ENCODE measurements around the gene OTX1. TPM values are rescaled to one million over a fixed set of nuclear protein-coding genes. Genes with fewer than 3 reads are reported as not detected.

OTX1 gene
- total RNA-seq, 2 experiments from 2014 or later = not detected

DNA sequence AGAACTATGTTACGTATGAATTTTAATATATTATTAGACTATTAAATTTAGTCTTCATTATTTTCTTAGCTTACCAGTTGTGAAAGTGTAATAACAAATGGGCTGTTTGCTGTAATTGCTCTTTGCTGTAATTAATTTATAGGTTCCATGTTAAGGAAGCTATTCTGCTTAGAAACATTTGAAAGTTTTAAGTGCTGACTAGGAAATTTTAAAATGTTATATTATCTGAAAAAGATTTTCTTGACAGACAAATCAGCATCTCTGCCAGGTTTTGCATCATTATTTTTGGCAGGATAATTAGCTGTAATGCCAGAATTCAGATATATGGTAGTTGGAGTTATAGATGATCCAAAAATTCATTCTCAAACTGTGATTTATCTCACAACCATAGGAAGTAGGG, 42.2 kb downstream of the OTX1 start:
- ATAC-seq (no peak), DNase-seq (no peak)
- Mint-ChIP-seq H3K36me3 (ENCODE audit: low read depth) (no peaks in the 10 kb centered on the region), H3K9me3 (ENCODE audit: low read depth) (peaks cover 3% of the 10 kb centered on the region), H3K27me3 (peaks cover 11% of the 10 kb centered on the region), H3K4me3 (no peak overlapping the region), H3K27ac (no peak overlapping the region), H3K4me1 (no peaks in the 10 kb centered on the region)
- CTCF ChIA-PET = interaction anchor here (1.2 kb wide), 1 partner anchor 10 kb away, joined by 3 read pairs; no protein-coding TSS in a partner anchor
- POLR2A ChIA-PET = no interaction called here
- intact Hi-C loops (cut with DNase I, micrococcal nuclease) = no loop called here

DNA sequence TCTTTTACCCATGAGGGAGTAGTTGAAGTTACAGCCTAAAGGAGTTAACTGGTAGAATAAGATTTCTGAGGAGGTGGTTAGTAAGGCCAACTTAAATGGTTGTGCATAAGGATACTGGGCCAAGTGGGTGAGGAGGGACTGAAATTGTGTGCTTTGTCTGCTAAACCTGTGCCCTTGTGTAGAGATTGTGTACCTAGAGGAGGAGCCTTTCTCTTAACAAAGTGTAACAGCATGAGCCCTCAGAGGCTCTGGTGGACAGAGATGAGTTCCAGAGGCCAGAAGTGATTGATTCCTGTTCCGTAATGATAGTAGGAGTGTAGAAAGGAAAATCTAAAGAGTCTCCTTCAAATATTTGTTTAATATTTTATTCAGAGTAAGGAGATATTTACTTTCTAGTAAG, 42.9 kb downstream of the OTX1 start:
- DNase-seq (no peak), ATAC-seq (no peak)
- intact Hi-C loops (cut with DNase I, micrococcal nuclease) = no loop called here
- Mint-ChIP-seq H3K36me3 (ENCODE audit: low read depth) (no peaks in the 10 kb centered on the region), H3K27ac (no peak overlapping the region), H3K9me3 (ENCODE audit: low read depth) (peaks cover 3% of the 10 kb centered on the region), H3K27me3 (peaks cover 11% of the 10 kb centered on the region), H3K4me3 (no peak overlapping the region), H3K4me1 (no peaks in the 10 kb centered on the region)
- ChIA-PET POLR2A (no interaction called here), CTCF (no interaction called here)

GRCh38 chr2:63096491-63096890, 45.9 kb downstream of the OTX1 start:
- Mint-ChIP-seq H3K27me3 (peaks cover 9% of the 10 kb centered on the region), H3K9me3 (ENCODE audit: low read depth) (no peaks in the 10 kb centered on the region), H3K4me3 (no peak overlapping the region), H3K36me3 (ENCODE audit: low read depth) (no peaks in the 10 kb centered on the region), H3K27ac (no peak overlapping the region), H3K4me1 (no peaks in the 10 kb centered on the region)
- no peak for ATAC-seq
- intact Hi-C loops (cut with DNase I, micrococcal nuclease) = no loop called here
- ChIA-PET CTCF (no interaction called here), POLR2A (no interaction called here)
- DNase-seq = no peak

DNA sequence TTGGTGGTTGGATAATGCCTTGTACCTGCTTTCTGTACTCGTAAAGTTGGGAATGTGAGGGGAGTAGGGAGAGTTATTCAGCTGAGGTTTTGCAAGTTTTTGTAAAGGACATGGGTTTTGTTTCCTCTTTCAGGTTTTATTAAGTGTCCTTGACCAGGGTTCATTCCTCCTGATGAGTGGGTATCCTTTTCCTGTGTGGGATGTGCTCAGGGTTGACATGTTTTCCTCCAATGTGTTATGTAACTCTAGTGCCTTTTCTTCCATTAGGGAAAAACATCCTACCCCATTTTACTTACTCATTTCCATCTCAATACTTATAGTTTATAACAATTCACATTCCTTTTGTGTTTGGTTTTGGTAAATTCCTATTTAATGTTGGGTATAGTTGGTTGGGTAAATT, 48.4 kb downstream of the OTX1 start:
- ATAC-seq (no peak), DNase-seq (no peak)
- H3K4me1 Mint-ChIP-seq = no peaks in the 10 kb centered on the region
- H3K27me3 Mint-ChIP-seq = peaks cover 4% of the 10 kb centered on the region
- H3K4me3 Mint-ChIP-seq = no peak overlapping the region
- ChIA-PET CTCF (interaction anchor here (0.6 to 0.9 kb wide), 2 partner anchors 369 to 468 kb away, joined by 3 read pairs; no protein-coding TSS in a partner anchor), POLR2A (no interaction called here)
- H3K36me3 Mint-ChIP-seq (ENCODE audit: low read depth) = no peaks in the 10 kb centered on the region
- peaks cover 11% of the 10 kb centered on the region for H3K9me3 Mint-ChIP-seq (ENCODE audit: low read depth)
- intact Hi-C loops (cut with DNase I, micrococcal nuclease) = no loop called here
- H3K27ac Mint-ChIP-seq = no peak overlapping the region

DNA sequence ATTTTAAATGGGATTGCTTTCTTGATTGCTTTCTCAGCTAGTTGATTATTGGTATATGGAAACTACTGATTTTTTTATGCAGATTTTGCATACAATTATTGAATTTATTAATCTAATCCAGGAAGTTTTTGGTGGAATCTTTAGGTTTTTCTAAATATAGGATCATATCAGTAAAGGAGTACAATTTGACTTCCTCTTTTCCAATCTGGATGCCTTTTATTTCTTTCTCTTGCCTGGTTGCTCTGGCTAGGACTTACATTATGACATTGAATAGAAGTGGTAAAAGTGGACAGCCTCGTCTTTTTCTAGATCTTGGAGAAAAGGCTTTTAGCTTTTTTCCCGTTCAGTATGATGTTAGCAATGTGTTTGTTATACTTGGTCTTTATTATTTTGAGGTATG, 51.3 kb downstream of the OTX1 start:
- no peak overlapping the region for H3K4me3 Mint-ChIP-seq

GRCh38 chr2:63104482-63104881, 53.9 kb downstream of the OTX1 start:
- H3K36me3 Mint-ChIP-seq (ENCODE audit: low read depth) = no peaks in the 10 kb centered on the region
- POLR2A ChIA-PET = no interaction called here
- ATAC-seq (no peak), DNase-seq (no peak)
- intact Hi-C loops (cut with DNase I, micrococcal nuclease) = no loop called here
- no peak overlapping the region for H3K27ac Mint-ChIP-seq
- peaks cover 32% of the 10 kb centered on the region for H3K9me3 Mint-ChIP-seq (ENCODE audit: low read depth)
- no peak overlapping the region for H3K4me3 Mint-ChIP-seq
- H3K27me3 Mint-ChIP-seq = peaks cover 4% of the 10 kb centered on the region
- H3K4me1 Mint-ChIP-seq = no peaks in the 10 kb centered on the region
- CTCF ChIA-PET = no interaction called here

More for the DNA sequence above, 51.3 kb downstream of the OTX1 start:
- CTCF ChIA-PET = interaction anchor here (1.1 kb wide), 1 partner anchor 10 kb away, joined by 3 read pairs; no protein-coding TSS in a partner anchor
- no peak overlapping the region for H3K27ac Mint-ChIP-seq
- H3K36me3 Mint-ChIP-seq (ENCODE audit: low read depth) = no peaks in the 10 kb centered on the region
- H3K4me1 Mint-ChIP-seq = no peaks in the 10 kb centered on the region
- H3K27me3 Mint-ChIP-seq = peaks cover 2% of the 10 kb centered on the region
- POLR2A ChIA-PET = no interaction called here
- ATAC-seq = no peak
- DNase-seq = no peak
- H3K9me3 Mint-ChIP-seq (ENCODE audit: low read depth) = peaks cover 26% of the 10 kb centered on the region
- intact Hi-C loops (cut with DNase I, micrococcal nuclease) = no loop called here
